HG03175 (cell line): ENCODE data around the gene ZYG11A.

Source experiments
- ATAC-seq: cut with Tn5 transposase; IDR thresholded peaks from one replicate; pipeline ENCODE4 v1.9.1; 2021; ENCODE audit warnings: mild to moderate bottlenecking, moderate library complexity; ENCODE audit not compliant: unreplicated experiment

The ZYG11A gene

GRCh38 chr1:52876843-52877242, 34.3 kb downstream of the ZYG11A start:
- ATAC-seq: no peak

DNA sequence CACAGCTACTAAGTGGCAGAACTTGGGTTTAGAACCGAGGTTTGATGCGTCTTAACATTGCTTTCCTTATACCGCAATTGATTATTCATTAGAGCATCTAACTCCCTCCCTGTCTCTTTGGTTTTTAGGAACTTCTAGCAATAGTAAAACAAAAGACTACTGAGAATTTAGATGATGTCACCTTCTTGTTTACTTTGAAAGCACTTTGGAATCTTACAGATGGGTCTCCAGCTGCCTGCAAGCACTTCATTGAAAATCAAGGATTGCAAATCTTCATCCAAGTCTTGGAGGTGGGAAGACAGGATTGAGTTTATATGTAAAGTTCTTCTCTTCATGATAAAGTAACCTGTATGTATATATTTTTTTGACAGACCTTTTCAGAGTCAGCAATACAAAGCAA, 35.0 kb downstream of the ZYG11A start:
- no peak for ATAC-seq

DNA sequence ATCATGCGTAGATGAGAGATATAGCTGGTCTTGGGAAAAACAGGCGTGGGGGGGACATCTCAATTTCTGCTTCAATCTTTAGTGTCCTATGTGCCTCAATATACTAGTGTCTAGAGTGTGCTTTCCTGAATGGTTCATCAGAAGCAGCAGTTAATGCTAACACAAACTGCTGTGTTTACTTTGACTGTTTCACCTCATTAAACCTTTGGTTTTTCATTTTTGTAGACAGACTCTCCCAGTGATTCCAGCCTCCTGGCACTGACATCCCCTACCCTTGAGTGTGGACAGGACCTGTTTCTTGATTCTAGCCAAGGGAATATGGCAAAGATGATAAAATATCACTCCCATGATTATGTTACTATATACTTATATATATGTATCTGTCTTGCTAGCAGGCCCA, 37.6 kb downstream of the ZYG11A start:
- no peak for ATAC-seq

DNA sequence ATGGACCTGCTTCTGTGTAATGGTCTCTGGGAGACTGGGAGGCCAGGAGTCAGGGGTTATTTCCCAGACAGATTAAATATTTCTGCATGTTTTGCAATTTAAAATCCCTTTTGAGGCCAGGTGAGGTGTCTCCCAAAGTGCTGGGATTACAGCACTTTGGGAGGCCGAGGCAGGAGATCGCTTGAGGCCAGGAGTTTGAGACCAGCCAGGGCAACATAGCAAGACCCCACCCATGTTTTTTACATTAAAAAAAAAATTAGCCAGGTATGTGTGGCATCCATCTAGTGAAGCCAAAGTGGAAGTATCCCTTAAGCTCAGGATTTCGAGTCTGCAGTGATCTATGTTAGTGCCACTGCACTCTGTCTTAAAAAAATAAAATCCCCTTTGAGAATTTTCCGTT, 44.9 kb downstream of the ZYG11A start:
- no peak for ATAC-seq

GRCh38 chr1:52892424-52893215, 50.1 kb downstream of the ZYG11A start:
- ATAC-seq: no peak

DNA sequence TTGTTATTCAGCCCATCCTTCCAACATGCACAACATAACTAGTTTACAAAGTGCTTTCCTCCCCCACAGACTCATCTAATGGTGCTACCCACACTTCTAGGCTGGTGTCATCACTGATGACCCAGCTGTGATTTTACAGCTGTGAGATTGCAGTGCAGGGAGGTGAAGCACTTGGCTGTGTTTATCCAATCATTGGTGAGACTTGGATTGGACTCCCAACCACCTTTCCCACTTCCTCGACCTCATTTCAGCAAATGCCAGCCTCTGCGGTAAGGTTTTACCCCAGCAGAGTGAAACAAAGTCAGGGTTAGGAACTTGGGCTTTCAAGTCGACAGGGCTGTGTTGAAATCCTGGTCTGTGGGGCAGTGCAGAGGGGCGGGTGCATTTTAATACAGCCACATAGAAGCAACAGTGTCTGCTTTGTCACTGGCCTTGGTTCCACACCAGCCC, 56.9 kb downstream of the ZYG11A start:
- no peak for ATAC-seq

GRCh38 chr1:52900402-52900801, 57.8 kb downstream of the ZYG11A start:
- ATAC-seq: no peak

DNA sequence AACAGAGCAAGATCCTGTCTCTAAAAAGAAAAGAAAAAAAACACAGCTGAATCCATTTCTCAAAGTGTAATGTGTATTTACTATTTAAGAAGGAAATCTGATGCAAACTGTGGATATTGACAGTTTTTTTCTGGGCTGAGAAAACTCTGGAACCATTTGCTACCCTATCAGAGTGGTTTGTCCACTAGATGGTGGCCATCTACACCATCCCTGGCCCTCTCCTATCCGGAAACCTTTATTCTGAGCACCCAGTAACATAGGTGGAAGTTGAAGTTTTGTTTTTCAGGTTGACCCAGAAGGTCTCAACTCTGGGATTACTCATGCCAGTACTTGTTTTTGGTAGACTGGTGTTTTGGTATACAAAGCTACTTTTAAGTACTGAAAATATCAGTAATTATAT, 58.8 kb downstream of the ZYG11A start:
- ATAC-seq: no peak

- ATAC-seq: no peak
Observed at GRCh38 chr1:52904208-52904926, 61.8 kb downstream of the ZYG11A start.

GRCh38 chr1:52904927-52905698, 62.6 kb downstream of the ZYG11A start:
- ATAC-seq: no peak

DNA sequence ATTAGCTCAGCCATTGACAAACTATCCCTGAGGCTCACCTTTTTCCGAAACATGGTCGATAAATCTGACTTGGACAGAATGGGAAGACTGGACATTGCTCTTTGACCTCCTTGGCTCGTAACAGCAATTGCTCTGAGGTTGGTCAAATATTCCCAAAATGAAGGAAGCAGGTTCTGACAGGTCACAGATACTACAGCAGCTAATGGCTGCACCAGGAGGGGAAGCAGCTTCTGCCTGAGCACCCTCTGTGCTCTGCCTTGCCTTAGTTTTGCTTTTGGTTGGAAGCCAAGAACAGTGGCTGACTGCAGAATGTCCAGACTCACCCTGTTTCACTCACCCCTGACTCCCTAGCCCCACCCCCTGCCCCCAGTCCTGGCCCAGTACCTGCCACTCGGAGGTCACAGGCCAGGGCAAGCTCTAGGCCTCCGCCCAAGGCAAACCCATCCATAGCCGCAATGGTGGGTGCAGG, 63.6 kb downstream of the ZYG11A start:
- no peak for ATAC-seq

DNA sequence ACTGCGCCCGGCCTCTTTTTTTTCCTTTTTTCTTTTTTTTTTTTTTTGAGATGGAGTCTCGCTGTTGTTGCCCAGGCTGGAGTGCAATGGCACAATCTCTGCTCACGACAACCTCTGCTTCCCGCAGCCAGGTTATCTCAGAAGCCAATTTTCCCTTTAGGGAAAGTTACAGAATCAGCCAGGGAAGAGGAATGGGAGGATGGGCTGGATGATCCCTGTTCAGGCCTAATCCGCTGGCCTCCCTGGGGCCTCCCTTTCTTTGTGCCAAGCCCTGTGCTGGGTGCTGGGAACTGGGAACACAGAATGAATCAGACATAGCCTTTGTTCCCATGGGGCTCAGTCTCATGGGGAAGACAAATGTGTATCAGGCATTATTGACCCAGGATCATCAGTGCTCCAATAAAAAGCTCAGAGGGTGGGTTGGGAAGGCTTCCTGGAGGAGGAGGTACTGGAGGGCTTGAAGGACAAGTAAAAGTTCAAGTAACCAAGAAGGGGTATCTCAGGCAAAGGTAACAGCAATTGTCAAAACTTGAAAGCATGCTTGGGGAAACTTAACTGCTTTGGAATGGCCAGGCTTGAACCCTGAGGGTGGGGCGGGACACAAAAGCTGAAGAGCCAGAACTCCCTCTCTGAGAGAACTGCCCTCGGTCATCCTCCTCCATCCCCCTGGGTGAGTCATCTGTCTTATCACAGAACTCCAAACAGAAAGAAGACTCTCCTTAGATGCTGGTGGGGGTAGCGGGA, 64.7 kb downstream of the ZYG11A start:
- ATAC-seq: no peak

DNA sequence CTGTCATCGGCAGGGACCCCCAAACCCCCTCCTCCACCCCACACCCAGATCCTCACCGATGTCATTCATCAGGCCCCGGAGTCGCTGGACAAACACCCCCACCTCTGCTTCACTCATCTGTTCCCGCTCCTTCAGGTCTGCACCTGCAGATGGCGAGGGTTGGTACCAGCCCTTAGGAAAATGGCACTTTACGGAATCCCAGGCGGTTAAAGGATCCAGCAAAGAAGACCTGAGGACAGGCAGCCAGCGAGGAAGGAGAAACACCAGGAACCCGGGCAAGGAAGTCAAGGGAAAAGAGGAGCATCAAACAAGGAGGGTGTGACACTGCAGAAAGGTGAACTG, 65.2 kb downstream of the ZYG11A start:
- ATAC-seq: no peak

- ATAC-seq: no peak
Observed at GRCh38 chr1:52911541-52911940, 69.0 kb downstream of the ZYG11A start.

- no peak for ATAC-seq
Observed at GRCh38 chr1:52913014-52913413, 70.5 kb downstream of the ZYG11A start.

DNA sequence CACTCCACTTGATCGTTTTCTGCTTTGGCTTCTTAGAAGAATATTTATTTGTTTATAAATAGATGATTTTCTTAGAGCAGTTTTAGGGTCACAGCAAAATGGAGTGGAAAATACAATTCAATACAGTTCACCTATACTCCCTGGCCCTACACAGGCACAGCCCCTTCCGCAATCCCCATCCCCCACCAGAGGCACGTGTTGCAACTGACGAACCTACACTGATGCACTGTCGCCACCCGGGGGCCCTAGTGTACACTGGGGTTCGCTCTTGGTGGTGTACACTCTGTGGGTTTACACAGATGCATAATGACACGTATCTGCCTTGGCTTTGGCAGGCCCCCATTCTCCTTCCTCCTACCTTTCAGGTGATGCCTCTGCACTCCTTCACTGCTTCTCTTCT, 71.0 kb downstream of the ZYG11A start:
- no peak for ATAC-seq

DNA sequence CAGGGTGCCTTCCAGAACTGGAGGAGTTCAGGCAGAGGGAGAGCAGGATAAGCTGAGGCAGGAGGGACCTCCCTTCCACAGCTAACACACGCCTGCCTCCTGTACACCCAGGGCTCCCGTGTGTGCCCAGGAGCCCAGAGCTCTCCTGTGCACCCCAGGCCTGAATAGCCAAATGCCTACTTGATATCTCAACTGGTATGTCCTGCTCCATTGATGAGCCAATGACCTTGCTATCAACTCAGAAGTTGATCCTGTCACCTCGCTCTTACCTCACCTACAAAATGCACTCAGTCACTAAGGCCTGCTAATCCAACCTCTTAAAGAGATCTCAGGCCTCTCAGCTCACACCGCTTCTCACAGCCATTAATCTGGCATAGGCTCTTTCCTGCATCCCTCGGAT, 71.9 kb downstream of the ZYG11A start:
- ATAC-seq: no peak

- no peak for ATAC-seq
Observed at GRCh38 chr1:52915211-52915854, 72.8 kb downstream of the ZYG11A start.

GRCh38 chr1:52915855-52916220, 73.3 kb downstream of the ZYG11A start:
- ATAC-seq: no peak

DNA sequence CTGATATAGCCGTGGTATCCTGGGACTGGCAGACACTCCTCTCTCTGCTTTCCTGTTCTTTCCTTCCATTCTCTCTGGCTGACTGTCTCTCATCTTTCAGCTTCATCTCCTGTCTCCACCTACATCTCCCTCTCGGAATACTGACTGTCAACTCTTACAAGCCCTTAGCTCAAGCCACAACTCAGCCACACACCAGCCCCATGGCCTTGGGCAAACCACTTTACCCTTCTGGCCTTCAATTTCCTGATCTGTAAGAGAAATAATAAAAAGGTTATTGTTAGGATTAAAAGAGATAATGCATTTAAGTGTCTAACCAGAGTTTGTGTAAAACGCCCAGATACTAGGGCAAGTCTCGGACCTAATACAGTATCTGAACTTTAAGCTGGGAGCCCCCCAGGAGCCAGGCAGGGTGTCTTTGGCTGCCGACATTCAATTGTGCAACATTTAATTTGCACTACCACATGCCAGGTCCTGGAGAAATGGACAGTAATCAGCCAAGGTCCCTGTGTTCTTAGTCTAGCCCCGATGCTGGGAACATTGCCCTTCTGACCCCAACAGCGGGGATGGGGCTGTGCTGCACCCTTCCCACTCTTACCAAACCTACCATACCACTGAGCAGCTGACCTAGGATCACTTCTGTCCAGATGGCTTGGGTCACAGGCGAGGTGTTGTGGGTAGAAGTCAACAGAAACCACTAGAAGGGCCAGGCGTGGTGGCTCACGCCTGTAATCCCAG, 73.8 kb downstream of the ZYG11A start:
- no peak for ATAC-seq
